WTC11 (cell line): ENCODE data around the gene HOXA9.

ENCODE experiments used
- CTCF ChIP-seq: fragments of 200-600 bp; IDR thresholded peaks from 2 replicates; pipeline ENCODE4 v1.8.0; 2022; ENCODE audit warnings: antibody characterized with exemption
- IRF2 ChIP-seq: sonication (generic); formaldehyde crosslinking; IDR thresholded peaks from 2 replicates; pipeline ENCODE4 v1.8.0; 2022; ENCODE audit warnings: low read depth, missing genetic modification reagents, borderline replicate concordance
- NFYB ChIP-seq: sonication (generic); formaldehyde crosslinking; conservative IDR thresholded peaks from 2 replicates; pipeline ENCODE4 v1.8.0; 2022; ENCODE audit warnings: low read depth, missing genetic modification reagents
- NR1H2 ChIP-seq: sonication (generic); formaldehyde crosslinking; IDR thresholded peaks from 2 replicates; pipeline ENCODE4 v1.9.0; 2021; ENCODE audit warnings: mild to moderate bottlenecking, moderate library complexity, missing genetic modification reagents
- ZNF317 ChIP-seq: sonication (generic); formaldehyde crosslinking; IDR thresholded peaks from 2 replicates; pipeline ENCODE4 v1.8.1; 2023; ENCODE audit warnings: low read depth, mild to moderate bottlenecking, moderate library complexity, missing genetic modification reagents, borderline replicate concordance
- TF ChIP-seq, protein P1 (sequence below): sonication (generic); formaldehyde crosslinking; IDR thresholded peaks from 2 replicates; pipeline ENCODE4 v1.8.1; 2023; ENCODE audit warnings: mild to moderate bottlenecking, missing genetic modification reagents, moderate library complexity
- TF ChIP-seq, protein P2 (sequence below): sonication (generic); formaldehyde crosslinking; IDR thresholded peaks from 2 replicates; pipeline ENCODE4 v1.8.0; 2022; ENCODE audit warnings: mild to moderate bottlenecking, missing genetic modification reagents
- TF ChIP-seq, protein P3 (sequence below): sonication (generic); formaldehyde crosslinking; IDR thresholded peaks from 2 replicates; pipeline ENCODE4 v1.8.0; 2022; ENCODE audit warnings: mild to moderate bottlenecking, missing genetic modification reagents

DNA sequence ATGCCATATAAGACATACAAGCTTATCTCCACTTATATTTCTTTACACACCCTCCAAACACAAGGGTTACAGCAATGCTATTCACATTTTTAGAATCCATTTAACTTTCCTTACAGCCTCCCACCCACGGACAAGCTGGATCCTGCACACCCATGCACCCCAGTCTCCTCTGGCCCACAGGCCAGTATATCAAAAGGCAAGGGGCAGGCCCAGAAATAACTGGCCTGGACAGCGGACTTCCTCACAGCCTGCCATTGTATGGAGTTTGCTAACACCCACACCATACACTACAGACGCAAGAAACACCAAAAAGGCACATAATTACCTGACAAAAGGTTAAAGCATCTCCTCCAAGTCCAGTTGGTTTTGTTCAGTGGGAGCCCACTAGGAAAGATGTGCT, 46.8 kb downstream of the HOXA9 start:
- TF ChIP-seq ZNF317 (CRISPR knock-in tag) (no peak), CTCF (no peak), IRF2 (CRISPR knock-in tag) (no peak), NFYB (CRISPR knock-in tag) (no peak), NR1H2 (no peak)
- TF ChIP-seq, protein P1, sequence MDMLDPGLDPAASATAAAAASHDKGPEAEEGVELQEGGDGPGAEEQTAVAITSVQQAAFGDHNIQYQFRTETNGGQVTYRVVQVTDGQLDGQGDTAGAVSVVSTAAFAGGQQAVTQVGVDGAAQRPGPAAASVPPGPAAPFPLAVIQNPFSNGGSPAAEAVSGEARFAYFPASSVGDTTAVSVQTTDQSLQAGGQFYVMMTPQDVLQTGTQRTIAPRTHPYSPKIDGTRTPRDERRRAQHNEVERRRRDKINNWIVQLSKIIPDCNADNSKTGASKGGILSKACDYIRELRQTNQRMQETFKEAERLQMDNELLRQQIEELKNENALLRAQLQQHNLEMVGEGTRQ (CRISPR knock-in tag): no peak
- TF ChIP-seq, protein P2, sequence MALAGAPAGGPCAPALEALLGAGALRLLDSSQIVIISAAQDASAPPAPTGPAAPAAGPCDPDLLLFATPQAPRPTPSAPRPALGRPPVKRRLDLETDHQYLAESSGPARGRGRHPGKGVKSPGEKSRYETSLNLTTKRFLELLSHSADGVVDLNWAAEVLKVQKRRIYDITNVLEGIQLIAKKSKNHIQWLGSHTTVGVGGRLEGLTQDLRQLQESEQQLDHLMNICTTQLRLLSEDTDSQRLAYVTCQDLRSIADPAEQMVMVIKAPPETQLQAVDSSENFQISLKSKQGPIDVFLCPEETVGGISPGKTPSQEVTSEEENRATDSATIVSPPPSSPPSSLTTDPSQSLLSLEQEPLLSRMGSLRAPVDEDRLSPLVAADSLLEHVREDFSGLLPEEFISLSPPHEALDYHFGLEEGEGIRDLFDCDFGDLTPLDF (CRISPR knock-in tag): no peak
- TF ChIP-seq, protein P3, sequence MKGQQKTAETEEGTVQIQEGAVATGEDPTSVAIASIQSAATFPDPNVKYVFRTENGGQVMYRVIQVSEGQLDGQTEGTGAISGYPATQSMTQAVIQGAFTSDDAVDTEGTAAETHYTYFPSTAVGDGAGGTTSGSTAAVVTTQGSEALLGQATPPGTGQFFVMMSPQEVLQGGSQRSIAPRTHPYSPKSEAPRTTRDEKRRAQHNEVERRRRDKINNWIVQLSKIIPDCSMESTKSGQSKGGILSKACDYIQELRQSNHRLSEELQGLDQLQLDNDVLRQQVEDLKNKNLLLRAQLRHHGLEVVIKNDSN: no peak
